ENCODE data around the gene CEACAM4.

CEACAM4 gene

DNA sequence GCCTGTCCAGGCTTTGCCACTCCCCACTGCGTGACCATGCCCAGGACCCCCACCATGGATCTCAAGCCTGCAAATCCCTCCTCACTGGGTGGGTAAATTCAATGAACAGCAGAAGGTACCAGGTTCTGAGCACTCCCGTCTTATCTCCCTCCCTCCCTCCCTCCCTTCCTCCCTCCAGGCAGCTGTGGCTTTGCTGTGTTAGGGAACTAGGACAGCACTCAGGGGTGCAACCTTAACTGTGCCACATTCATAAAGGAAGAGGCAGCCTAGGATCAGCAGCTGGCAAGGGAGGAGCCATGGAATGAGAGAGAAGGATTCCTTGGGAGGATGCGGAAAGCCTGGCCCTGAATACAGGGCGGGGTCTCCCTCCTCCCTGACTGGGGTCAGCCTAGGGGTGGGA lies 5.6 kb downstream of the CEACAM4 start:
- Histone ChIP-seq H3K27me3 (no peaks in the 10 kb centered on the region), H3K4me1 (no peaks in the 10 kb centered on the region), H3K9me3 (no peaks in the 10 kb centered on the region), H3K36me3 (no peaks in the 10 kb centered on the region), H3K4me3 (ENCODE audit: low read depth, low read length) (no peak overlapping the region)
- TF ChIP-seq, protein P1, sequence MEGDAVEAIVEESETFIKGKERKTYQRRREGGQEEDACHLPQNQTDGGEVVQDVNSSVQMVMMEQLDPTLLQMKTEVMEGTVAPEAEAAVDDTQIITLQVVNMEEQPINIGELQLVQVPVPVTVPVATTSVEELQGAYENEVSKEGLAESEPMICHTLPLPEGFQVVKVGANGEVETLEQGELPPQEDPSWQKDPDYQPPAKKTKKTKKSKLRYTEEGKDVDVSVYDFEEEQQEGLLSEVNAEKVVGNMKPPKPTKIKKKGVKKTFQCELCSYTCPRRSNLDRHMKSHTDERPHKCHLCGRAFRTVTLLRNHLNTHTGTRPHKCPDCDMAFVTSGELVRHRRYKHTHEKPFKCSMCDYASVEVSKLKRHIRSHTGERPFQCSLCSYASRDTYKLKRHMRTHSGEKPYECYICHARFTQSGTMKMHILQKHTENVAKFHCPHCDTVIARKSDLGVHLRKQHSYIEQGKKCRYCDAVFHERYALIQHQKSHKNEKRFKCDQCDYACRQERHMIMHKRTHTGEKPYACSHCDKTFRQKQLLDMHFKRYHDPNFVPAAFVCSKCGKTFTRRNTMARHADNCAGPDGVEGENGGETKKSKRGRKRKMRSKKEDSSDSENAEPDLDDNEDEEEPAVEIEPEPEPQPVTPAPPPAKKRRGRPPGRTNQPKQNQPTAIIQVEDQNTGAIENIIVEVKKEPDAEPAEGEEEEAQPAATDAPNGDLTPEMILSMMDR (IDR thresholded peaks at IDR 0.05; ENCODE audit: low read depth, low read length), result no peak
- DNase-seq, result no peak

DNA sequence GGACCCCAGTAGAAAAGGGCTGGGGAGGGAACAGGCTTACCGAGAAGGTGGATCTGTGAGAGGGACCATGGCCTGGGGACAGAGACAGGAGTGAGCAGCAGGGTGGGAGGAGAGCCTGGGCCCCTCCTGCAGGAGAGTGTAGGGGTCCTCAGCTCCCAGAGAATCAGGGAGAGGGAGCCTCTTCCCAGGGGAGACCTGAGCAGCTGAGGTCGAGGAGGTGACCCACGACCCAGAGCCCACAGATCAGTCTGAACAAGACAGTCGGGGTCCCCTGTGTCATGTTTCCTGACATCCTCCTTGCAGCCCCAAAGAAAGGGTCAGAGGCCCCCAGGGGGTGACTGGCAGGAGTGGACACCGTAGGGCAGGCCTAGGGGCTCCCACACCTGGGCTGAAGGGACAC lies 6.7 kb downstream of the CEACAM4 start:
- no peaks in the 10 kb centered on the region for H3K27me3 ChIP-seq
- TF ChIP-seq, protein P1 (IDR thresholded peaks at IDR 0.05; ENCODE audit: low read depth, low read length), result no peak
- no peaks in the 10 kb centered on the region for H3K4me1 ChIP-seq
- no peaks in the 10 kb centered on the region for H3K9me3 ChIP-seq
- no peak overlapping the region for H3K4me3 ChIP-seq (ENCODE audit: low read depth, low read length)
- DNase-seq, result no peak
- H3K36me3 ChIP-seq, result no peaks in the 10 kb centered on the region

DNA sequence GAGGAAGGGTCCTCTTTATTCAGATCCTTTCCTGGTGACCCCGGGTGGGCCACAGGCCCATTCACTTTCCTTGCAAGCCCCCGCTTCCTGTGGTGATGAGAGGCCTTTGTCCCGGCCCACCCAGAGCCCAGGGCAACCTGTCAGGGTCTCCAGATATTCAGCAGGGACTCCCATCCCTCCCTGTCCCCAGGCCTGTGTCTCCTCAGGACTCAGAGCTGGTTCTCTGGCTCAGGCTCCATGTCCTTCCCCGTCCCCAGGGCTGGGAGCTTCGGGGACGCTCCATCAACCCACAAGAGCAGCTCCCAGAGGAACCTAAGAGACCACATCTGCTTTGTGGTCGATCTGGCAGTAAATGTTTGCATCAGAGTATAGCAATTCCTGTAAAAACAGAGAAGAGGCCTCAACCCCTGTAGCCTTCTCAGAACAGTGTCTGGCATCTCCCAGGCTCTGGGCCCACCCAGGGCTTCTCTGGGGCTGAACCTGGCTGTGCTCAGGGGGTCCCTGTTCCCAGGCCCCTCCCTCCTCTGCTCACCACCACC lies 7.8 kb downstream of the CEACAM4 start:
- no peaks in the 10 kb centered on the region for H3K9me3 ChIP-seq
- H3K4me1 ChIP-seq, result no peaks in the 10 kb centered on the region
- no peak overlapping the region for H3K4me3 ChIP-seq (ENCODE audit: low read depth, low read length)
- no peaks in the 10 kb centered on the region for H3K36me3 ChIP-seq
- no peak for DNase-seq
- no peaks in the 10 kb centered on the region for H3K27me3 ChIP-seq
- TF ChIP-seq, protein P1 (IDR thresholded peaks at IDR 0.05; ENCODE audit: low read depth, low read length), result no peak

DNA sequence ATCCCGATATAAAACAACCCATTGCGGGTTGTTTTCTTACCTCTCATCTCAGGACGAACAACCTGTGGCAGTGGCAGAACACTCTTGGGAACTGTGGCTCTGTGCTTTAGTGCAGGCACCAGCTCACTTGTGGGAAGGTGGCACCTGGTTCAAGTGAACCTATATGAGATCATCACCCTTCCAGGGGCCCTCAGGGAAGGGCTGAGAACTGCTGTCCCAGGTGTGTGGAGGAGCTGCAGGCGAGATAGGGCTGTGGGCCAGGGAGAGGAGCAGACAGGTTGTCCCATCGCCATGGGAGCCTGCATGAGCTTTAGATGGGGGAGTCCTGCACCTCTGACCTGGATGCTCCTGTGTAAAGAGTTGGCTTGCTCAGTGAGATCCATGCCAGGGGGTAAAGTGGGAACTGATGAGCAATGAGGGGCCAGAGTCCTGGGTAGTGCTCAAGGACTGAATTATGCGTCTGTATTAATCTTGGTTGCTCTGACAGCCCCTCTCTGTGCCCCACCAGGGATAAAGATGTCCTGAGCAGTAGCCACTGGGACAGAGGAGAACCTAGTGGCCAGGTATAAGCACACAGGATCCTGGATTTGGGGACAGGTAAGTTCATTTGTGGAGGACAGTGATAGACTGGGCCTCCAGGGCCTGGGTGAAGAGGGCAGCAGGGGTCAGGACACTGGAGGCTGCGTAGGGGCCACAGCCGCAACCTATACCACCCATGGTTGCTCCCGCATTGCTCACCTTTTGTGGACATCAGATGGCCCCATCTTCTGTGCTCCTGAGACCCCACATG lies 8.7 kb downstream of the CEACAM4 start:
- Histone ChIP-seq H3K36me3 (no peaks in the 10 kb centered on the region), H3K9me3 (no peaks in the 10 kb centered on the region), H3K27me3 (no peaks in the 10 kb centered on the region), H3K4me1 (no peaks in the 10 kb centered on the region), H3K4me3 (ENCODE audit: low read depth, low read length) (no peak overlapping the region)
- TF ChIP-seq, protein P1 (IDR thresholded peaks at IDR 0.05; ENCODE audit: low read depth, low read length), result no peak
- DNase-seq, result no peak

DNA sequence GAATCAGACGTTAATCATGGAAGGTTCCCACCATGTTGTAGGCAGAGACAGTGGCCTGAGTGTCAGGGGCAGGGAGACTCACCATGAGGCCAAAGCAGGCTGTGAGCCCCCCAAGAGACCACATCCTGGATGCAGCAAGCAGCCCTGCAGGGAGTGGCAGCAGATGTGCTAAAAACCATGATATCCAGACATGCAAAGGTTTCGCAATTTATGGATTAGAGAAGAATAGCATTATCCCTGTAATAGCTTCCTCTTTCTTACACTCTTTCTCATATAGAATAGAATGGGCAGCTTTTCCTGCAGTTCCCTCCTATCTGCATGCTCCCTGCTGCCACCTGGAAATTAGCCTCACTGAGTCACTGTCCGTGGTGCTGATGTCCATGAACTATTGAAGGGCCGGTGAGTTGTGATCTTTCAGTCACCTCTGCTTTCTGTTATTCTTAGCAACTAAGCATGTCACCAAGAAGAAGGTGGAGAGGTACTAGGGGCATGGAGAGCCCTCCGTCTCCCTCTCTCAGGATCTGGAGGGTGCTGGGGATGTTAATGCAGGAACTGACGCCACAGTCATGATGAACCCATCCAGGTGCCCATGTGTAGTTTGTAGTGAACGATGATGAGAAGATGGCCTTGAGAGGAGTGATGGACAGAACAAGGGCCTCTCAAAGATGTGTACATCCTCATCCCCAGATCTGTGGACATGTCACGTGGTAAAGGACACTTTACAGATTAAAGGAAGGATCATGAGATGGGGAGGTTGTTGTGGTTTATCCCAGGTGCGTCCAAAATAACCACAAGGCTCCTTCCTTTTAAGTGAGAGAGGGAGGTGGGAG lies 9.9 kb downstream of the CEACAM4 start:
- no peaks in the 10 kb centered on the region for H3K4me1 ChIP-seq
- no peaks in the 10 kb centered on the region for H3K9me3 ChIP-seq
- TF ChIP-seq, protein P1 (IDR thresholded peaks at IDR 0.05; ENCODE audit: low read depth, low read length), result no peak
- H3K36me3 ChIP-seq, result no peaks in the 10 kb centered on the region
- H3K4me3 ChIP-seq (ENCODE audit: low read depth, low read length), result no peak overlapping the region
- DNase-seq, result no peak
- H3K27me3 ChIP-seq, result no peaks in the 10 kb centered on the region; the same call in 1 of the 2 replicates

Measured in BE2C (cell line).